ENCODE measurements around the gene RBM38.
A peak's percentile ranks its signal among the peaks of the same experiment; 100 is the strongest.

Gene RBM38

DNA sequence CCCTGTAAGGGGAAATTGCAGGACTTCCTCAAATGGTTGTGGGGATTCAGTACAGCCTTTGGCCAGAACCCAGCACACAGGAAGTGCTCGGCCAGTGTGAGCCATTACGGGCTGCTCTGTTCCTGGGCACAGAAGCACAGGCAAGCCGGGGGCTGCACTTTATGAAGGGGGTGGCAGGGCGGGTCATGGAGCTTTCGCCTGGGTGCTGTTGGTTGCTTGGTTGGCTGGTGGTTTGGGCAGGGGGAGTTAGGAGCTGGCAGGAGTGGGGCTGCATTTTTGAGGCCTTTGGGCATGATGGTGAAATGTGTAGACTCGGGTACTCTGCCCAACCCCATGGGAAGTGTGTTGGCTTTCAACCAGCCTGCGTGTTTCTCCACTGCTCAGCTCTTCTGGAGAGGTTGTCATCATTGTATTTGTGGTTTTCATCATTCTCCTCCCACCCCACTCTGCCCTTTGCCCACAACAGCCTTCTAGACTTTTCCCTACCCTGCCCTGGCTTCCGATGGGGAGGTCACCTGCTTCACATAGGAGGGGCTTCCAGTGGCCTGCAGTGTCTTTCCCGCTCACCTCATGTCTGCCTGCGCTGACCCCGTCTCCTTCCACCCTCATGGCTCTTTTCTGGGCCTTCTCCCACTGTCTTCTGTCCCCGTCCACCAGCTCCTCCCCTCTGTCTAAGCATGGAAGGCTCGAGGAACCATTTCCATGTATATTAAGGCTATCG is 16.1 kb upstream of the RBM38 start:
- DNase-seq: no peak

DNA sequence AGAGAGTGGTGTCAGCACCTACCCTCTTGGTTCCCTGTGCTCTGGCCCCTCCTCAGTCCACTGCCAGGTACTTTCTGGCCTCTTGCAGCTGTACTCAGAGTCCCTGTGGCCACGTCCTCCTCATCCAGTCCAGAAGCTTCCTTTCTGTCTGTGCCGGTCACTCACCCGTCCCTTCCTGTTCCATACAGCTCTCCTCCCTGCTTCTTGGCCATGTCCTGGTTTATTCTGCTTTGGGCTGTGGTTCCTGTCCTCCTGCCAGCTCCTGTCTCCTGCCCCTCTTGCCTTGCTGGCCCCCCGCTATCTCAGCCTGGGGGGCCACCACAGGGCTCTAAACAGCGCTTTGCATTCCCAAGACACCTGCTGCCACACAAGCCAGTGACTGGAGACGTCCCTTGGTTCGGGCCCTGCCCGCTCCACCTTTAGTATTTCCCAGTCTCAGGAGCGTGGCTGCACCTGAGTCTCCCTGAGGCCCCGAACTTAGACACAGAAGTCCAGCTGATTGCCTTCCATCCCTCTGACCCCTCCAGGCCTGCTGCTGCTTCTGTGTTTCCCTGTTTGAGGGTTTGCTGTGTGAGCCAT is 15.5 kb upstream of the RBM38 start:
- DNase-seq: no peak

DNA sequence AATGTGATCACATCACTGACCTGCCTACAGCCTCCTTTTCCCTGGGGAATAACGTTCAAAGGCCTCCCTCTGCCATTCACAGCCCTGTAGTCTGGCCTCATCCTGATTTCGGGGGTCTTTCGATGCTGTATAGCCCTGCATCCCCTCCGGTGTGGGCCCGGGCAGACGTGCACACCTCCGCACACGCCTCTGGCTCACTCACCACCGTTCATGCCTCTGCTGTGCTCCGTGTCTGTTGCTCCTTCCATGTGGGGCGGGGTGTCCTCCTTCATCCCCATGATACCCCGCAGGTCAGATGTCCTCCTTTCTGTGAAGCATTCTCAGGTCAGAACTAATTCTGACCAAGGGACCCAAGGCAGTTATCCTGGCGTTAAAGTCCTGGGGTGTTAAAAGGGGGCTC is 13.8 kb upstream of the RBM38 start:
- DNase-seq: no peak

DNA sequence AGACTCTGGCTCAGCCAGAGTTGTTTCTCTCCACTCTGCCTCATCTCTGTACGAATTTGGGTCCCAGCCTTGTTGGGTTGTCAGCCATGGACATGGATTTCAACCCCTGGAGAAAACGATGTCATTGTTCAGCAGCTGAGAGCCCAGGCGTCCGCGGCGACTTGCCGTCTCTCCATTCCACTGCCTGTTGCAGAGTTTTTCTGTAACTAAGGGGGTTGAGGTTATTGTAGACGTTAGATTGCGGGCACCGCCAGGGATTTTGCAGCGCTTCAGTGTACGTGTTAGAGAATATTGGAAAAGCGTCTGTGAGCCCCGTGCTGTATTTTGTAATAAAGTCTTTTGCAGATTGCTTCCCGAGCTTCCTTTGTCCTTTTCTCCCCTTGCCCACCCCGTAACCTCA is 13.1 kb upstream of the RBM38 start:
- no peak for DNase-seq

DNA sequence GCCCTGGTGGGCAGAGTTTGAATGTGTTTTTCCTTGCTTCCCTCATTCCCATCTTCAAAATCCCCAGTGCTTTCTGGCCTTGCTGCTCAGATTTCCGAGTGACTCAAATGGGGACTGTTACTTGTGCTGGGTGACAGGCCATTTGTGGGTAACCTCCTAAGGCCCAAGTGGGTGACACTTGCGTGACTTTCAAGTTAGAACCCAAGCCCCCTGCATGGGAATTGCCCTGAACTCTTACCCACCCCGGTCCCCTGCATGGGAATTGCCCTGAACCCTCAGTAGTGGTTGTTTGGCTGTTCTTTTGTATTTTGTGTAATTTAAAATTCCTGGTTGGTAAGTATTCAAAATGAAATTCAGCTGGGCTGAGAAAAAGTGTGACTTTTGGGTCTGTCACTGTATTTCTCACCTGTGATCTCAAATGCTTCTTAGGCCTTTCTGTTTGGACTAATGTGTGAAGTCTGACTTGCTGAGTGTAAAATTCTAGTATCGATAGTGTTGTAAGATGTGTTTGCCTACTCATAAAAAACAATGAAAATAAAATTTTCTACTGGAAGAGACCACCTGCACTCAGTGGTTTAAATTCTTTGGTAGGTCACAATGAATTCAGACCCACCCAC is 12.4 kb upstream of the RBM38 start:
- no peak for DNase-seq

DNA sequence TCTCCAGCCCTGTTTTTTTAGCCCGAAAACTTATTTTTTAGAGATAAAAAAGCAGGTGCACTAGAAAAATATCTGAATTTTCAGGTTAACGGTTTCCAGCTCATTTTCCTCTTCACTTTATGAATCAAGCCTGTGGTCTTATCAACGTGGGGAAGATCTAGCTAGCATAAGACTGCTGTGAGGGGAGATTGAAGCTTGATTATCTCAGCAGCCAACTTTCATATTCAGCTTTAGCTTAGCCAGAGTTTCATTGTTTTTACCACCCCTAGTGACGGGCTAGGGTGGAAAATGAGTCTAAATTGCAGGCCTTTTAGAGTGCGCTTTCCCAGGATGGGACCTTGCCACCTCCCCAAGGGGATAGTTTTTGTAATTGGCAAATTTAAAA is 11.9 kb upstream of the RBM38 start:
- no peak for DNase-seq

DNA sequence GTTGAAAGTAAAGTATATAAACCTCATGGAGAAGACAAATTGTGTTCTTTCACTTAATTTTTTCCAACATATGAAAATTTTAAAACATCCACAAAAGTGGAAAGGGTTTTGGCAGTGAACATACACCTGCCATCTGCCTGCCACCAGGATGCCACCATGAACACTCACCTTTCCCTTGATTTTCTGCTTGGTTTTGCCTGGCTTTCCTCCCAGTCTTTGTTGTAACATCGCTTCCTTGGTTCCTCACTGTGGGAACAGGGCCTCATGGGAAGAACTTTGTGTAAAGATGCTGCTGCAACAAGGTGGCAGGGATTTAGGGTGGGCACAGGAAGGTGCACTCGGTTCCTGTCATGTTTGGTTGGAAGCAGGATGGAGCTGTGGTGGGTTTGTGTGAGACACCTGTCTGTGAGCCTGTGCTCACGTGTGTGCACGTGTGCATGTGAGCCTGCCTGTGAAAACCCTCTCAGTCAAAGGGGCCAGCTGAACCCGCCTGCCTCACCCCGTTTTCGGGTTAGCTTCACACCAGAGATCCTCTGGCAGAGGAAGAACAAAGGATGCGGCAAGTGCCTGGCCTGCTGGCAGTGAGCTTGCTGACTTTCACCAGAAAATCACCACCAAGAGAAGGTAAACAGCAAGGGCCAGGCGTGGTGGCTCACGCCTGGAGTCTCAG is 11.0 kb upstream of the RBM38 start:
- no peak for DNase-seq

DNA sequence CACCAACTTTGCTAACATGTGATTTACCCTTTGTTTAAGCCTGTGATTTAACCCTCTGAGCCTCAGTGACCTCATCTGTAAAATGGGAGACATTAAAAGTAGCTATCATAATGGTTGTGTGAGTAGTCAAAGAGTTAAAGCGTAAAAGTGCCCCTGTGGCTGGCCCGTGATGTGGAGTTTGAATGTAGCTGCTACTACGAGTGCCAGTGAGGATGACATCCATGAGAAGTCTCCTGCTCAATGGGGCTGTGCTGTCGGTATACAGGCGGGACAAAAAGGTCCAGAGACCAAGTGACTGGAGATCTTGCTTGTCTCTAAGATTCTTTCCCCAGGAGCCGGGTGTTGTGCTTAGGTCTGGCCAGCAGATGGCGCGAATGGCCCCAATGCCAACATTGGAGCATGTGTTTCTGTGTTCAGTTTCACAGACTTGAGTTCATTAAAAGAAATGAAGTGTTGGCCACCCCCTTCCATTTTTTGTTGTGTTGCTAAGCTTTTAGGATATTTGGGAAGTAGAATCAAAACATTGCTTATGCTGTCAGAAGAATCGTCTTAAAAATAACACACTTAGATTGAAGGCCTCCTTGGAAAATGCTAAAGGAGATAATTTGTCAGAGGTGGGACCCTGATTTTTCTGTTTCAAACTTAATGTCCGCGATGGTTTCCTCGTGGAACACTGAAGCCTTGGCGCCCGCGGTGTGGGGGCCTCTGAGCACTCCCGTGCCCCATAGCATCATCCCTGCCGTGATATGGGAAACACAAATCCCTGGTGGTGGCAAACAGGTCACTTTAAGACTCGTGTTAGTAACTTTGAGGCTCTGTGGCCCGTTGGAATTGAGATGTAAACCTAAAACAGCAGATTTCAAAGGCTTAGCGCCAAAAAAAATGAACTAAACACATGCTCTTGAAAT is 9.3 kb upstream of the RBM38 start:
- DNase-seq: peak; percentile 46

DNA sequence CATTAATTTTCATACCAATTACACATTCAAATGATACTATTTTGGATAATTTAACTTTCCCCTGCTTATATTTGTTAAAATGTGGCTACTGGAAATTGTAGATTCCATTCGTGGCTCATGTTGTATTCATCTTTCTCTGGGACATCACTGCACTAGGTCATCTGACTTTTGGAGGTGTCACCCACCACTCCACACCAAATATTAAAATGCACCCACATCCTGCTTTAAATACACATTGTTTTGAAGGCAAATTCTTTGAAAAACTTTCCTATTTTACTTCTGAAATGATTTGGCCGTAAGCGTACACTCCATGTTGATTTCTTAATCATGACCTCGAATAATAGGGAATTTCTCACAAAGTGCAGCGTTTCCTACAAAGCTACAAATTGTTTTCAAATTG is 8.7 kb upstream of the RBM38 start:
- DNase-seq: no peak

DNA sequence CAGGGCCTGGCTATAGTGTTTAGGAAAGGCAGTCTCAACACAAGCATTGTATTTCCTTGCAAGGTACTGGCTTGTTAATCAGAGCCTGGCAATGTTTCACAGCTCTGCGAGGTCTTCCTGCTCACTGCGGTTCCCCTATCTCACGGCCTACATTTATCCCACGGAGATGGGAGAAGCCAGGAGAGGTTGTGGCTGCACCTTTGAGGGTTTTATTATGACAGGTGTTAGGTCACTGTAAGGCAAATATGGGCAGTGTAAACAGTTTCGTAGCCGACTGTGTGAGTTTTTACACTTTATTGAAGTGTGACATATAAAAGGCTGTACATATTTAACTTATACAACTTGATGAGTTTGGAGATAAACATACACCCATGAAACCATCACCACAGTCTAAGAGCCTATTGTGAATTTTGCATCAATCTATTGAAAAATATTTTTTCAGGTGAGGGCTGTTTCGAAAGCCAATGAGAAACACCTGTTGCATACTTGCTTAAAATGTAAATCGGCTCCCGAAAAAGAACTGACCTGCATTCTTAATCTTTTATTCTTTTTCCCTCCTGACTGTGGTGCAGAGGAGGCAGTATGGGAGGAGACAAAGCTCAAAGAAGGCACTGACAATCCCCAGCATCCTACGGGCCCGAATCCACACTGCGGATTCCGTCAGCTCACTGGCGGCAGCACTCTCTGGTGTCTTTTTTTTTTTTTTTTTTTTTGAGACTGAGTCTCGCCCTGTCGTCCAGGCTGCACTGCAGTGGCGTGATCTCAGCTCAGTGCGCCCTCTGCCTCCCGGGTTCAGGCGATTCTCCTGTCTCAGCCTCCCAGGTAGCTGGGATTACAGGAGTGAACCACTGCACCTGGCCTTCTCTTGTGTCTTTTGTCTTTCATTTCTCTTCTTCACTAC is 7.5 kb upstream of the RBM38 start:
- no peak for DNase-seq

DNA sequence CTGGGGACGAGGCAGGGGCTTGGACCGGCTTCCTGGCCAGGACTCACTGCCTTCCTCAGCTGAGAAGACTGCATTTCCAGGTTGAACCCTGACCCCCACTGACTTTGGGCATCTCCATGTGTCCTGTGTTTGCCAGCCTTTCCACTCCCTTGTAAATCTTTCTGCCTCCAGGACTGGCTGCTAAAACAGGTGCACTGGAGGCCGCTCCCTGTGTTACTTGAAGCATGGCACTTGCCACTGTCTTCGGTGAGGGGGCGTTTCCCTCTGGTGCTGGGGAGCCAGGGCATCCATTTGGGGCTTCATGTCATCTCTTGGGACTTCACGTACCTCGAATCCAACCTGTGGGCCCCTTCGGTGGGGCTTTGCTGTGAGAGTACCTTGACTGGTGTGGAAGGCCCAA is 6.7 kb upstream of the RBM38 start:
- no peak for DNase-seq

DNA sequence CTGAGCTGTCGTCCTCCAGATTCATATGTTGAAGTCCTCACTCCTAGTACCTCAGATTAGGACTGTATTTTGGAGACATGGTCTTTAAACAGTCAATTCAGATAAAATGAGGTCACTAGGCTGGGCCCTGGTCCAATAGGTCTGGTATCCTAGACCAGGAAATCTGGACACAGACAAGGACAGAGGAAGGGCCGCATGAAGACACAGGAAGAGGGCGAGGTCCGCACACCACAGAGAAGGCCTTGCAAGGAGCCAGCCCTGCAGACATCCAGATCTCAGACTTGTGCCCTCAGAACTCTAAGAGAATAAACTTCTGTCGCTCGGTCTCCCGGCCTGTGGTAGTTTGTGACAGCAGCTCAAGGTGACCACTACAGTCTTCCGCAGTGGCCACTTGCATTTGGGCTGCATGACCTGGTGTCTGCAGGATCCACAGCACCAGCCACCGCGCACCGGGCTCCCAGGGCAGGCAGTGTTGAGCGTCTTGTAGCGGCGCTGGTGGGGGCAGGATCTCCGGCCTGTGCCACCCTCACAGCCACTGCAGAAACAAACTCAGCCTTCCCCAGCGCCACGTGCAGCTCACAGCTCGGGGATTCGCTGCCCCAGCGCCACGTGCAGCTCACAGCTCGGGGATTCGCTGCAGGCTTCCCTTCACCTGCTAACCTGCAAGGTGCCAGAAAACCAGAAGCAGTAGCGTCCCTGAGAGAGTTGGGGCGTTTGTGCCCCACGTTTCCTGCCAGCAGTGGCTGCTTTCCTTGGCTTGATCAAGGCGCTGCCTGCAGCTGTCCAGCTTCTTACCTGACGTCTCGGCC is 6.0 kb upstream of the RBM38 start:
- DNase-seq: no peak

DNA sequence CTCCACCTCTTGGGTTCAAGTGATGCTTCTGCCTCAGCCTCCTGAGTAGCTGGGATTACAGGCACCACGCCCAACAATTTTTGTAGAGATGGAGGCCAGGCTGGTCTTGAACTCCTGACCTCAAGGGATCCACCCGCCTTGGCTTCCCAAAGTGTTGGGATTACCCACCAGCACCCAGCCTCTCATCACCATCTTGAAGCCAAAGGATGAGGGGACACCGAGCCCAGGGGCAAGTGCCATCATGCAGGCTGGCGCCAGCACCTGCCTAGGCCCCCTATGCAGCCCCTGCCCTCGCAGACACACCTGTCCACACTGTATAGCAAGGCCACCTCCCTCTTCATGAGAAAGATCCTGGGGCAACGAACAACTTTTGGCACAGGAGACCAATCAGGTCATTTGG is 5.3 kb upstream of the RBM38 start:
- no peak for DNase-seq

DNA sequence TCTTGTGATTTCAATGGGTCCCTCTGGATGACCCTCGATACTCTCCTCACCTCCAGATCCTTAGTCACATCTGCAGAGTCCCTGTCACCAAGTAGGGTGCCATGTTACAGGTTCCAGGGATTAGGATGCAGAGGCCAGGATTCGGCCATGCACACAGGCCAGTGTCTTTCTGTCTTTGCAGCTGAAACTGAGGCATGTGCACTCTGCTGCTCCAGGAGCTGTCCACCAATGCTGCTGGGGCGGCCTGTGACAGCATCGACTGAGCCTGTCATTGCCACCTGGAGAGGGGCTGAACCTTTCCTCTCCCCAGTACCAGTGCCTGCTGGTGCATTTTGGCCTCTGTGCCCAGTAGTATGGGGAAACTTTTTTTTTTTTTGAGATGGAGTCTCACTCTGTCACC is 4.4 kb upstream of the RBM38 start:
- no peak for DNase-seq

DNA sequence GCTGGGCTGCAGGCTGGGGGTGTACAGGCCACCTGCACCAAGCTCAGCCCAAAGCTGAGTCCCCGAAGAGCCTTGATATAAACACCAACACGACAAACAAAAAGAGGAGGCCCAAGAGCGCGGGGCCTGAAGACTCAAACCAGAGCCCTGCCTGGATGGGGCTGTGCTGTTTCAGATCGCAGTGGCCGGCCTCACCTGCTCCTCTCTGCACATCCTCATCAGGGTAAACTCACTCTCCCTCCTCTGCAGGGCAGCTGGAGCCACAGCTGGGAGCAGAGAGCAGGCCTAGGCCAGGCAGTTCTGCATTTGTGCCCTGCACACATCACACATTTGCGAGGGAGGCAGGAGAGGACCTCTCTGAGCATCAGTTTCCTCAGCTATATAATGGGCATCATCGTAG is 3.7 kb upstream of the RBM38 start:
- DNase-seq: no peak

DNA sequence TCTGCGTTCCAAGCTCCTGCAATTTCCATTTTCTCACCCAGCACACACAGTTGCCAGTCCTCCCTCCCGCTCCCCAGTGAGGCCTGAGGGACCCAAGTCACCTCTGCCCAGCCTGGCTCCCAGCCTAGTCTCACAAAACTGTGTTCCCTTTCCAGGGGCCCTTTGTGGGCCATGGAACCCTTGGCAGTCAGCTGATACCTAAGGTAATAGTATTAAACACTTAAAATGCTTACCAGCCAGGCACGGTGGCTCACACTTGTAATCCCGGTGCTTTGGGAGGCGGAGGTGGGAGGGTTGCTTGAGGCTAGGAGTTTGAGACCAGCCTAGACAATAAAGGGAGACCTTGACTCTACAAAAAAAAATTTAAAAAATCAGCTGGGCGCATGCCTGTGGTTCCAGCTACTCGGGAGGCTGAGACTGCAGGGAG is 3.2 kb upstream of the RBM38 start:
- DNase-seq: no peak

DNA sequence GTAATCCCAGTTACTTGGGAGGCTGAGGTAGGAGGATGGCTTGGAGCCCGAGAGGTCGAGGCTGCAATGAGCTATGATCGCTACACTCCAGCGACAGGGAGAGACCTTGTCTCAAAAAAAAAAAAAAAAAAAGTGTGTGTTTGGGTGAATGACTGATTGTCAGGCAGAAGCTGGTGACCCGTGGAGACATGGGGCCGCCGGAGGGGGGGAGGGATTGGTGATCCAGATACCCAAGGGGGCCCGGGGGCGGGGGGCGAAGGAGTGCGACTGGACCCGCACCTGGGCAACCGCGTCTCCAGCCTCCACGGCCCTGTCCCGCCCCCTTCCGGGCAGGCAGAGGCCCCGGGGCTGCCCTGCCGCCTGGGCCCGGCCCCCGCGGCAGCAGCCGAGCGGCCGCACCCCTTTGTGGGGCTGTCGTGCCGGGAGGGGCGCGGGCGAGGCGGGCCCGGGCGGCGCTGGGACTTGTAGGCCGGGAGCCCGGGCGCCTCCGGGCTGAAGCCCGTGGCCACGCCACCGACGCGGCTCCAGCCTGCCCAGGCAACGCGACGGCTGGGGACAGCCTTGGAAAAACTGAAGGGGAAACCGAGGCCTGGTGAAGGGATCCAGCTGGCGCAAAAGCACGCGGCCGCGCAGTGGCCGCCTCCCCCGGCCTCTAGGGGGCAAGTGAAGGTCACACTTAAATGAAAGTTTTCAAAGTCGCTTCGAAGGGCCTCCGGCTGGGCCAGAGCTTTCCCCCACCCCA is 2.1 kb upstream of the RBM38 start:
- no peak for DNase-seq

DNA sequence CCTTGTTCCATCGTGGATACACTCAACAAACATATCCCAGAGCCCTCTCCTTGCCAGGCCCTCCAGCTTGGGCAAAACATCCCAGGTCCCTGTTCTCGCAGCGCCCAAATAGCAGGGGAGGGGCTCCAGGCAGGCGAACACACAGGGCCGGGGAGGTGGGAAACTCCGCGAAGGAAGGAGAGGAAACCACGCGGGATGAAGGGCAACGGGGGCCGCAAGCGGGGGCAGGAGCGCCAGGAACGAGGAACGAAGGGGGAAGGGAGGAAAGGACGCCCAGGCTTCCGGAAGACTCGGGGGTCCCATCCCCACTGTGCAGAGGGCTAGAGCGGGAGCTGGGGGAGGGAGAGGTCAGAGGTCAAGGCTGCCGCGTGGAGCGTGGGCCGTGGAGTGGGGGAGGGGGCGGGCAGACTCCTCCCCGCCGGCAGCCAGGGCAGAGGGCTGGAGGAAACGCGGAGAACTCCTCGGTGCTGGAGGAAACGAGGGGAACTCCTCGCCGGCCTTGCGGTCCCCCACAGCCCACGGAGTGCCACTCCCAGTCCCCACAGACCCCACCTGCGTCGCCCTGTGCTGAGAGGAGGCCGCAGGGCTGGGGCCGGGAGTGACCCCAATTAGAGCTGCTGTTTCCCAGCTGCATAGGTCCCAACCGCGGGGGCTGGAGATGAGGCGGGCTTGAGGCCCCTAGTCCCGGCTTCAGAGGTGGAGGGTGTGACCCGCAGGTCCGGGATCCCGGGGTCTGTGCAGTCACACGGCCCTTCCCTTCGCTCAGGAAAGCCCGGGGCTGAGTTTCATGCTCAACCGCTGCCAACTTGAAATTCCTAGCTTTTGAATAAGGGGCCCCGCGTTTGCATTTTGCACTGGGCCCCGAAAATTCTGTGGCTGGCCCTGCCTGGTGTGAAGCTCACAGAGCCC is 1.2 kb upstream of the RBM38 start:
- DNase-seq: no peak

Data from NCI-H1092 treated with DMSO at 0.1 percent for 48 hours (cell line).